IPS-NIHi7 (cell line): ENCODE results near the gene HOXD13.
A peak's percentile ranks its signal among the peaks of the same experiment; 100 is the strongest.

ENCODE experiments used
- DNase-seq: peaks from one replicate; pipeline ENCODE4 v3.0.0; 2012; ENCODE audit warnings: mixed read lengths; ENCODE audit errors: extremely low spot score

HOXD13 gene

DNA sequence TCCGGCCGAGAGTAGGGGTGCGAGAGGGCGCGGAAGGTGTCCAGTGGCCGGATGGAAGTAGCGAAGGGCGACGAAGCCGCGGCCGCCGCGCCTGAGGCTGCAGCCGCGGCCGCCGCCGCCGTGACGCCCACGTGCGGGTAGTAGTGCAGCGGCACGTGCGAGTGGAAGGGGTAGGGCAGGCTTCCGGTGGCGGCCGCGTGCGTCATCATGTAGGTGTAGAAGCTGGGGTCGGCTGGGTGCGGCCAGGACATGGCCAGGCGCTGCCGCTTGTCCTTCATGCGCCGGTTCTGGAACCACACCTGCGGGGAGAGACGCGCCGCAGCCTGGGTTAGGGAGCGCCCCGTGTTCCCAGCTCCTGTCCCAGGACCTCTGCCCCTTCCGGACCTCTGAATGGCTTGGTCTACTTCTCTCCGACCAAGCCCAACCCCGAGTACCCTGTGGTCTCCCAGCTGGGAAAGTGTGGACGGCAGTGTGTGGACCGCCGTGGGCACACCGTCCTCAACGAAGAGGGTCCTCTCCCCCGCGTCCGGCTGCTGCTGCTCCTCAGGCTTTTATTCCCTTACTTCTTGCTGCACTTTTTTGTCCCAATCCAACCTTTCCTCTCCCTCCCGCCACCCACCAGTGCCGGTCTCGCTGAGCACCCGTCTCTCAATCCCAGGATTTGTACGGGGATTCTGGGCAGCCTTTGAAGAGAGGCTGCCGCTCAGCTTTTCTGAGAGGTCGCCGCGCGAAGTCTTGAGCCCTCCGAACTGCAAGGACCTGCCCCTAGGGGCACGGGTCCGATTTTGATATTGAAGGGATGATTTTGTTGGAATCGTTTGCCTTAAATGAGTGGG lies 11.8 kb upstream of the HOXD13 start:
- no peak for DNase-seq

DNA sequence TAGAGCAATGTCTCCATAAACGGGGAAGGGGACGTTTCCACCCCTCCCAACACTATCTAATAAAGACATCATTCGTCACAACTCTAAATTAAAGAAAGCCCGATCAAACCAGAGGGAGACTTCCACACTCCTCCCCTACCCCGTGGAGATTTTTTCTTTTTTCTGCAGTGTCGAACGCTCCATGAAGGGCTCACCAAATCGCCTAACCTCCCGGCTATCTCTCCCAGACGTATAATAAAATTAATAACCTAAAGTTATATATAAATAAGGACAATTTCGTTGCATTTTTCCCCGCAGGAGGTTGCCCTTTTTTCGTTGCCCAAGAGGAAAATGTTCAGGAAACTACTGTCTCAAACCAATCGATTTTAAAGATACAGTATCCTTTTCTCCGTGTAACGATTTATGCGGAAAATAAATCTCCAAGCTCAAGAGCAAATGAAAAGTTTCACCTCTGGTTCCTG lies 11.1 kb upstream of the HOXD13 start:
- DNase-seq = no peak

DNA sequence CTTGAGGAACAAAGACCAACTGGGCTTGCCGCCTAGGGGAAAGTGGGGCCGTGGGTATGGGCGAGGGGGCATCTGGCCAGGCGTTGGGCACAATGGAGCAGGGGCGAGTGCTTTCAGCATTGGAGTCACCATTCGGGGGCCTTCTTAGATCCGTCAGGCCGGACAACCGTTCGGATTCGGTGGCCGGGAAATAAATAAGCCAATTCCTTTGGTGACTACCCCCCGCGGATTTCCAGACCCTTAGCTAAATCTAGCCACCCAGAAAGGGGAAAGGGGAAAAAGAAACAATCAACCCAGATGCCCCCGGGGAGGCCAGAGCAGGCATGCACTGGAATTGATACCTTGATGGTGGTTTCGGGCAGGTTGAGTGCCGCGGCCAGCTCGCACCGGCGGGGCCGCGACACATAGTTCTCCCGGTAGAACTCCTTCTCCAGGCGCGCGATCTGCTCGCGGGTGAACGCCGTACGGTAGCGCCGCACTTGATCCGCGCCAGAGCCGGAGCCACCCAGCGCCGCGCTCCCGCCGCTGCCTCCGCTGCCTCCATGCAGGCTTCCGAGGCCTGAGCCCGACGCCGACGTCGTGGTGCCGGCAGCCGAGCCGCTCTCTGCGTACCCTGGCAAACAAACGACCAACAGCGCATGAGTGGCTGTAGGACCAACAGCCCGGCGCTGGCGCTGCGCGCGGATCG lies 10.5 kb upstream of the HOXD13 start:
- DNase-seq = no peak

GRCh38 chr2:176082525-176082823 lies 10.0 kb upstream of the HOXD13 start:
- no peak for DNase-seq

DNA sequence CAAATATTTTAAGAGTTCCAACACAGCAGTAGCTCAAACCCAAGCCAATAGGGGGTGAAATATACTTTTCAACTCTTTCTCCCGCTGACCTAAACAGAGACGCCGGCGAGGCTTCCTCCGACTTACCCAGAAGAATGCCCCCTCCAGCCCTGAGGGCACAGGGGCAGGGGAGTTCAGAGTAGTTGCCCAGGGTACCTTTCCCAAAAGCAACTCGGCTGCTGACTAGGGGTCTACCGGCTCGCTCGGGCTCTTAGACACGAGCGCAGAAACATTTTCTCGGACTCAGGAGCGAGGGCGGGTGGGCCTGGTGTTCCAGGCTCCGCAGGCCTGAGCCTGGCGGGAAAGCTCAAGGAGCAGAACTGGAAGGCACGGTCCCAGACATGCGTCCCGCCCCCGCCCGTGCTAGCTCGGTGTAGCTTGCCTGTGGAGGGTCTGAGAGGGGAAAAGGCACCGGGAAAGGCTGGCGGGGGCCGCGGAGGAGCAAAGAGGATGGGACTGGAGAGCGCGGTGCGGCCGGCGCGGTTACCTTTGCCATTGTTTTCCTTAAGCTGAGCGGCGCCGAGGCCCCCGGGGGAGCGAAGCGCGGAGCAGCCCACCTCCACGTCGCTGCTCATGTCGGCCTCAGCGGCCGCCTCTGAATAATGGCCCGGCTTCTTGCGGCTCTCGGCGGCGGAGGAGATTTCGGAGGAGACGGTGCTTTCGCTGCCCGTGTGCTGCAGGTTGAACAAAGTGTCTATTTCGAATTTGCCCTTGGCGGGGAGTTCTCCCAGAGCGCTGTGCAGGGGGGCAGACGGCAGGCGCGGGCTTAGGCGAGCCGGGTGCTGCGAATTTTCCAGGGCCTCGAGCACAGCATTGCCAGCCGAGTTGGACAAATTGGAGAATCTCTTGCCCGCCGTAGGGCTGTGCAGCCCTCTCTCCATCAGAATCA lies 9.4 kb upstream of the HOXD13 start:
- no peak for DNase-seq

DNA sequence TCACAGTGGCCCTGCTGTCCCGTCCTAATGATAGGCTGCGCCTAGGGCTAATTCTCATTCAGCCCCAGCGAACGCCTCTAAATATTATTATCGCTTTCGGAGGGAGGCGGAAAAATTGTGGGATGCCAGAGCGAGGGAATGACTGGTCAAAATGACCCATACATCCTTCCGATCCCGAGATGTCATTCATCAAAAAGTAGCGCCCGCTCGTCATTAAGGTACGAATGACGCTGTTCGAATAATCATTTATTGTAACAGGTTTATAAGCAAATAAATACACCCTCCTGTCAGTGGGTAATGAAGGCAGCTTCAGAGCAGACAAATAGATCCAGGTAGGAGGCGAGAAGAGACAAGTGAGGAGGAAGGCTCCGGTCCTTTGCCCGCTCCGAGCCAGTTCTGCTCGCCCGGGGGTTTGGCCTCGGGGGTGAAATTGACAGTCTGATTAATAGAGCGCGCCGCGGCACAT lies 8.7 kb upstream of the HOXD13 start, which contains the start of gene EVX2:
Gene EVX2 (minus strand): TSS at position 167 of the 466 bp plus-strand sequence. CDS start 186 bp downstream, outside the sequence.
- no peak for DNase-seq

DNA sequence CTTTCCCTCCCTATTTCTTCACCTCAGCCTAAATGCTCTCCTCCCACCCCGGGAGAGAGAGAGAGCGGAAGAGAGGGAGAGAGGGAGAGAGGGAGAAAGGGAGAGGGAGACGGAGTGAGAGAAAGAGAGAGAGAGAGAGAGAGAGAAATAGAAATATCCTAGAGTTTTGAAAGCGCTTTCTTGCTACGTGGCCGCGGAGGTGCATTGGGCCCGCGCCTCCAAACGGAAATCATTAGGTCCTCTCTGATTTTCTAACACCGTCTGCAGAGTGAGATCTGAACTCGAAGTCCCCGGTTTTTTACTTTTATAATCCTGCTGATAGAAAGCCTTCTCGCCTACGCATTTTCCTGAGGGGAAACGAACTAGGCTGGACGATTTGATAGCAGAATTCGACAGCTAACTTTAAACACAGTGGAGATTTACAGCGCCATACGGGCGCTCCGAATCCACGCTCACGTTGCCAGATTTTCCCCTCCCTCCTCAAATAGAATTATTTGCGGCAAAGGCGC lies 7.9 kb upstream of the HOXD13 start:
- no peak for DNase-seq

DNA sequence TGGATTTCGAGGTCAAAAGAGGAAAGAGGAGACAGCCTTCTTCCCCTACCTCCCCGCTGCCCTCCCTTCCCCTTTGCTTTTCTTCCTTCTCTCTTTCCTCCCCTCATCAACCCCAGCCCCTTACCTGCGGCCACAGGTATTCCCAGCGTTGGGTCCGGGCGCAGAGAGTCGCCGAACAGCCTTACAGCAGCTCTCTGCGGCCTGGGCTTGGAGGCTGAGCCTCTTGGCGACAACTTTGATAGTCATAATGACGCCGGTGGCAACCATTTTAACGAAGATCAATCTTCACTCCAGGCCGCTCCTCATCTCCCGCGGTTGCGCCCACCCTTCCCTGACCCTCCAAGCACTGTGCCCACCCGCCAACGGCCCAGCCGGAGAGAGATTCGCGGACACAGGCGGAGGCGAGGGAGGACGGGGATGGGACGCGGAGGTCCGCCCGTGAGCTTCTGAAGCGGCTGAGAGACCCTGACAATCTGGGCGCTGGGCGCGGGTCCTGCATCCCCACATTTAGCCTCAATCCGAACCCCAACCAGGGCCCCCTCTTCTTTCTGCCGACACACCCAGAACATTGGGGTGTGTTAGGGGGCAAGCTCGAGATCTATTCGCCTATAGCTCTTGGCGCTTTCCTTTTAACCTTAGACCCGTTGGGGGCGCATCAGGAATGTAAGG lies 7.3 kb upstream of the HOXD13 start:
- DNase-seq = no peak

GRCh38 chr2:176085861-176086771 lies 6.4 kb upstream of the HOXD13 start:
- DNase-seq = no peak

DNA sequence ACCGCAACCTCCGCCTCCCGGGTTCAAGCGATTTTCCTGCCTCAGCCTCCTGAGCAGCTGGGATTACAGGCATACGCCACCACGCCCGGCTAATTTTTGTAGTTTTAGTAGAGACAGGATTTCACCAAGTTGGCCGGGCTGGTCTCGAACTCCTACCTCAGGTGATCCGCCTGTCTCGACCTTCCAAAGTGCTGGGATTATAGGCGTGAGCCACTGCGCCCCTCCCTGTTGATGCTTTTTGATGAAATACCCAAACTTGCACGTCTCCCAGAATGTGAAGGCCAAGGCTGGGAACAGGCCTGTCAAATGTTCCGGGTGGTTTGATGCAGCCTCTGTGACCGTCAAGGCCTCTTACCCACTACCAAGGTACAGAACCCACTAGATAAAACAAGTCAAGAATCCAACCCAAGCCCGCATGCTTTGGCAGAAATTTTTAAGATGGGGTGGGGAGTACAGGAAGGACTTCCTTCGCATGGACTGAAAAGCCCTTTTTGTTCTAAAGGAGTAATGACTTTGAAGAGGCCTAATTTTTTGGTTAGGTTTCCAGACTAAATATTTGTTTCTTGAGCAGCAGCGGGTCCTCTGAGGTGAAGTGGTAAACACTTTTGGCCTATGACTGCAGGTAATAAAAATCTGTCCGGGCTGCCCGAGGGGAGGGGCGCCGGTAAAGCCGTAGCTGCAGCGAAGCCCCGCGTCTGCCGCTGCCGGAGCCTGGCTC lies 5.0 kb upstream of the HOXD13 start:
- no peak for DNase-seq

DNA sequence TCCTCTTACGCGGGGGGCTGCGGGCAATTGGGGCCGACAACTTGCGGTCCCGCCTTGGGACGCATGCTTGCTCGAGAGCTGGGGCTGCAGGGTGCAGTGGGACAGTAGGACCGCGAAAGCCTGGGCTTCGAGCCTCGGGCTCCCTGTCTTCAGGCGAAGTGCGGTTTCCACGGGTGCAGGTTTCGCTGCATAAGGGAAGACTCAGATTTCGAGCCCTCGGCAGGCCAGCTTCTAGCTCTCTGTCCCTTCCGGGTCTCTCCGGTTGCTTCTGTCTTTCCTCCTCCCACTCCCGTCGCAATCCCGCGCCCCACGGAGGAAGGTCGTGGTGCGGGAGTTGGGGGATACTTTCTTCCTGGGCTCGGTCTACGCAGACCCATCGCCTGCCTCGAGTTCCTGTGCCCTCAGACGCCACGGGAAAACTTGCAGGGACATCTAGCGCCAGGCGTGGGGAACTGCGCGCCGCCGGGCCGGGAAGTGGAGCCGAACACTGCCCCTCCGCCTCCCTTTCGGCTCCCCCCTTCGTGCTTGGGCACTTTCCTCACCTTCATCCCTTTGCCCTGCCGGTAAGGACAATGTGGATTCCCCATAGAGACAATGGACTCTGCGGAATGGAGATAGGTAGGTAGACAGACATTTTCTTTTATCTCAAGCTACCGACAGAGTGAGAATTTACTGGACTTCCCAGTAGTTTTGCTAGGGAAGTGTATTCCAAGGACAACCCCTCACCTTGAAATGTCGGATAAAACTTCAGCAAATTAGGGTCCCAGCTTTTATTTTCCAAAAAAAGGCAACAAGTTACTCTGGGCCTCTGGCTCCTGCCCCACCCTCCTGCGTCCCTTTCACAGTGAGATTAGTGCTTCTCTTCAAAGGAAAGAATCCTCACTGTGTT lies 4.2 kb upstream of the HOXD13 start:
- peak; percentile 72 for DNase-seq

DNA sequence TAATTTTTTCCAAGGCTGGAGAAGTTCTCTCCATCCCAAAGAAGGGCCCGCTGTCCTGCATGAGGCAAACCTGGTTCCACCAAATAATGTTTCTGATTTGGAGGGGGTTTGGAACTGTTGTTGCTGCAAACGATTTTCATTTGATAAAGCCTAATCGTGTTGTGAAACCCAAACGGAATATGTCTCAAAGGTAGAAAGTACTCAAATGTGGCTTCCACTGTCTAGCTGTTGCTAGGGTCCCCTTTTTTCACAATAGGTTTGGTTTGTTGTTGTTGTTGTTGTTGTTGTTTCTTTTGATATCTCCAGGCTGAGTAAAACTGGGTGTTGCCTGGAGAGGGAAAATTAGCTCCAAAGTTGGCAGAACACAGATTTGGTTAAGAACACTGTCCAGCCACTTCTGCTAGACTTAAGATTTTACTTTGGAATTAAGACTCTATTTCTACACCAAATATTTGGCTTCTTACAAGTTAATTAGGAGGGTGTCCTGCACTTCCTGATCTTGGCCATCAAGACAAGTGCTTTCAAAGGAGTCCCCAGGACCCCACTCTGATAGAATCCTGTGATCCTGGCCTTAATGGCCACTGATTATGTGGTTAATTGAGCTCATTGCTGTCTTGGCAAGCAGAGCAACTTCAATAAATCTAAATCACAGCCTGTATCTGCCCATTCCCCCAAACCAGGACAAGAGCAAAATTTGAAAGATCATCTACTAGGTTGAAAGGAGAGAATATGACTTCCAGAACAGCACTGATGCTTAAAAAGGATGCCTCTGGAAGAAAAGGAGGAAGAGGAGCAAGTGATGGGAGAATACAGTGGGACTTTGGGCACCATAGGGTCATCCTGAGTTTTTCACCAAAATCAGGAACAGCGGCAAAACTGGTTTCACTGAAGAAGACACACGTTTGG lies 3.3 kb upstream of the HOXD13 start:
- DNase-seq = no peak

GRCh38 chr2:176089843-176090395 lies 2.6 kb upstream of the HOXD13 start:
- no peak for DNase-seq

- no peak for DNase-seq
Measured at GRCh38 chr2:176090862-176091261, 1.7 kb upstream of the HOXD13 start.

DNA sequence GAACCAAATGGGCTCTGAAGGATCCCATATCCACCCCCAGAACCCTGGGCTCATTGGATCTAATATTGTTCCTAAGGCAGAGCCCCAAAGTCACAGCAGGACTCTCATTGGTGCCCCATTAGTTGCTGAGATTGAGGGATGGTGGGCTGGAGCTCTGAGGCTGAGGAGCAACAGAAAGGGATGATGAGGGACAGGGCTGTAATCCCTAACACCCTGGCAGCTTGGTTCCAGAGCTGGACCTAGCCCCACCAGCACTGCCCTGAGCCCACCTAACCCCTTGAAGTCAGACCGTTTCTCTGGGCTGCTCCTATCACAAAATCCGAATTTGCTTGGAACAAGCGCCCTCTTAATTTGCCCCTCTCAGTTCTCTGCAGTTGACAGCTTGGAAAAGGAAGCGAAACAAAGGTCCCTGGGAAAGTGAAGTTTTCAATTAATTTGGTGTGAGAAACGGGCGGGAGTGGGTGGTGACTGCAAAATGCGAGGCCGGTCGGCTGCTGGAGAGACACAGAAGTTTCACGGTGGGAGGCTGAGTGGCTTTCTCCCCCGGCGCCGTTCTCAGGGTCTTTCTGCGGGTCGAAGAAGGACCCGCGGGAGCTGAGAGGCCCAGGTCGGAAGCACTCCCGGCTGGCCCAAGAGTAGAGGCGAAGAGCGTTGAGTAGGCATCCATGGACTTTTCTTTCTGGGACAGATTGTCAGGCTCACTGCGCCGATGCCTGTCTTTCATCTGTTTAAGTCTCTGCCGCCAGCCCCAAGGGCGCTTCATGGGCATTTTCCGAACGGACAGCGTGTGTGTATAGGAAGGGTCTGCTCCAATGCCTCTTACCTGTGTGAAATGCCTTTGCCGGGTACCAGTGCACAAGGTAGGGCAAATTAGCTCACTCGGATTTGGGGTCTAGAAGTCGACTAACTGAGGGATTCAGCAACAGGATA lies 927 bp upstream of the HOXD13 start:
- DNase-seq = no peak
